ENCODE data around the gene PNO1. TPM values are rescaled to one million over a fixed set of nuclear protein-coding genes. Genes with fewer than 3 reads are reported as not detected.

The PNO1 gene
- total and polyA plus RNA-seq, 10 of the 15 experiments (the other 5 are each of a cell fraction or from before 2014, with no cell fraction given), result 9.7 to 60.2 (median 30.3) TPM

GRCh38 chr2:68187329-68187728 is 29.6 kb downstream of the PNO1 start (continued):
- TF ChIP-seq BCL3 (IDR thresholded peaks at IDR 0.05; ENCODE audit: borderline replicate concordance, insufficient read depth, low read depth, low read length, poor library complexity, severe bottlenecking) (no peak), HCFC1 (IDR thresholded peaks at IDR 0.05; ENCODE audit: low read length) (no peak)

GRCh38 chr2:68188831-68189230 is 31.1 kb downstream of the PNO1 start:
- intact Hi-C loops (cut with micrococcal nuclease; ENCODE audit: unreplicated experiment) (no loop called here), in situ Hi-C loops (cut with MboI) (no loop called here)
- Histone ChIP-seq H2AFZ (ENCODE audit: control insufficient read depth, low read depth, low read length) (no peak overlapping the region), H4K20me1 (ENCODE audit: control insufficient read depth, insufficient read depth) (no peaks in the 10 kb centered on the region), H3K4me3 (no peak overlapping the region), H3K4me2 (ENCODE audit: control insufficient read depth, insufficient read depth) (peak overlapping the region; percentile 49; the same call in 1 of the 2 replicates), H3K9ac (ENCODE audit: control insufficient read depth, insufficient read depth, low read length) (no peak overlapping the region), H3K4me1 (ENCODE audit: control insufficient read depth, insufficient read depth, low read length) (no peaks in the 10 kb centered on the region), H3K9me3 (replicated peaks; ENCODE audit: control insufficient read depth, insufficient read depth, low read length) (no peaks in the 10 kb centered on the region), H3K36me3 (ENCODE audit: control insufficient read depth in 2 of 2, insufficient read depth in 2 of 2, low read length in 1 of 2) (peaks cover 2 to 7% of the 10 kb centered on the region in 2 experiments; a peak in 3 of 4 replicates), H3K27me3 (replicated peaks in 1 of 2; ENCODE audit: control insufficient read depth in 2 of 2, insufficient read depth in 2 of 2, low read length in 1 of 2) (no peaks in the 10 kb centered on the region), H3K27ac (ENCODE audit: control insufficient read depth, insufficient read depth) (peak overlapping the region; percentile 6; the same call in 1 of the 2 replicates), H3K79me2 (ENCODE audit: control insufficient read depth, insufficient read depth, low read length) (peaks cover 37% of the 10 kb centered on the region)
- ChIA-PET POLR2A (no interaction called here), RAD21 (ENCODE audit: unreplicated experiment) (interaction anchor here (0.6 to 1.3 kb wide), 2 partner anchors 96 to 1406 kb away, joined by 3 read pairs; no protein-coding TSS in a partner anchor), CTCF (interaction anchor here (0.9 to 2.1 kb wide), 9 partner anchors 10 to 169 kb away, joined by 3 to 8 read pairs (median 5); no protein-coding TSS in a partner anchor), SMC1A (ENCODE audit: uncharacterized antibody, unreplicated experiment) (interaction anchor here (0.6 to 2.0 kb wide), 8 partner anchors 10 to 97 kb away, joined by 3 to 6 read pairs (median 4); no protein-coding TSS in a partner anchor)
- TF ChIP-seq HDAC2 (IDR thresholded peaks at IDR 0.05) (no peak), CTCF (IDR thresholded peaks at IDR 0.05 in 2 of 3, conservative IDR thresholded peaks at IDR 0.05 in 1 of 3; ENCODE audit: control insufficient read depth in 2 of 3, extremely low read depth in 1 of 3, insufficient read depth in 1 of 3, low read depth in 3 of 3, low read length in 3 of 3) (no peak), NFIC (IDR thresholded peaks at IDR 0.05; ENCODE audit: low read depth, low read length) (no peak), POLR2AphosphoS2 (IDR thresholded peaks at IDR 0.05; ENCODE audit: low read depth, low read length) (no peak)
- DNase-seq (ENCODE audit: low read depth, low spot score) (no peak), FAIRE-seq (peak; percentile 23), ATAC-seq (no peak)
- WGBS (ENCODE audit: insufficient coverage, insufficient replicate concordance, low lambda C conversion rate, missing lambda C conversion rate), result 35% methylated on average over 5 of the region's 5 CpGs
- no TSS peak for BruUV-seq (replicated peaks)

Measured in GM12878 (cell line).